ENCODE data around the gene LMNB1.
"Not testable (repeated sequence)": the region's sequence is repeated elsewhere in the genome, so short reads cannot be mapped to it uniquely, and the experiment has no call there.

DNA sequence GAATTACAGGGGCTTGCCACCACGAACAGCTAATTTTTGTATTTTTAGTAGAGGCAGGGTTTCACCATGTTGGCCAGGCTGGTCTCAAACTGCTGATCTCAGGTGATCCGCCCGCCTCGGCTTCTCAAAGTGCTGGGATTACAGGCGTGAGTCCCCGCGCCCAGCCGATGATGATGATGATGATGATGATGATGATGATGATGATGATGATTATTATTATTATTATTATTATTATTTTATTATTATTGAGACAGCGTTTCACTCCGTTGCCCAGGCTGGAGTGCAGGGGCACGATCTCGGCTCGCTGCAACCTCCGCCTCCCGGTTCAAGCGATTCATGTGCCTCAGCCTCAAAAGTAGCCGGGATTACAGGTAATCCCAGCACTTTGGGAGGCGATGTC, 42.4 kb upstream of the LMNB1 start:
- TF ChIP-seq POLR2AphosphoS5 (IDR thresholded peaks at IDR 0.05; ENCODE audit: low read depth); EZH2phosphoT487 (IDR thresholded peaks at IDR 0.05; ENCODE audit: unreplicated experiment); EZH2 (IDR thresholded peaks at IDR 0.05; ENCODE audit: low read depth, unreplicated experiment); JUNB (IDR thresholded peaks at IDR 0.05; ENCODE audit: unreplicated experiment); ZNF331 (CRISPR knock-in tag; IDR thresholded peaks at IDR 0.05; ENCODE audit: low read depth); CREB1 (CRISPR knock-in tag; IDR thresholded peaks at IDR 0.05; ENCODE audit: low read depth); ZNF114 (CRISPR knock-in tag; IDR thresholded peaks at IDR 0.05): not testable (repeated sequence)
- TF ChIP-seq, protein P1, sequence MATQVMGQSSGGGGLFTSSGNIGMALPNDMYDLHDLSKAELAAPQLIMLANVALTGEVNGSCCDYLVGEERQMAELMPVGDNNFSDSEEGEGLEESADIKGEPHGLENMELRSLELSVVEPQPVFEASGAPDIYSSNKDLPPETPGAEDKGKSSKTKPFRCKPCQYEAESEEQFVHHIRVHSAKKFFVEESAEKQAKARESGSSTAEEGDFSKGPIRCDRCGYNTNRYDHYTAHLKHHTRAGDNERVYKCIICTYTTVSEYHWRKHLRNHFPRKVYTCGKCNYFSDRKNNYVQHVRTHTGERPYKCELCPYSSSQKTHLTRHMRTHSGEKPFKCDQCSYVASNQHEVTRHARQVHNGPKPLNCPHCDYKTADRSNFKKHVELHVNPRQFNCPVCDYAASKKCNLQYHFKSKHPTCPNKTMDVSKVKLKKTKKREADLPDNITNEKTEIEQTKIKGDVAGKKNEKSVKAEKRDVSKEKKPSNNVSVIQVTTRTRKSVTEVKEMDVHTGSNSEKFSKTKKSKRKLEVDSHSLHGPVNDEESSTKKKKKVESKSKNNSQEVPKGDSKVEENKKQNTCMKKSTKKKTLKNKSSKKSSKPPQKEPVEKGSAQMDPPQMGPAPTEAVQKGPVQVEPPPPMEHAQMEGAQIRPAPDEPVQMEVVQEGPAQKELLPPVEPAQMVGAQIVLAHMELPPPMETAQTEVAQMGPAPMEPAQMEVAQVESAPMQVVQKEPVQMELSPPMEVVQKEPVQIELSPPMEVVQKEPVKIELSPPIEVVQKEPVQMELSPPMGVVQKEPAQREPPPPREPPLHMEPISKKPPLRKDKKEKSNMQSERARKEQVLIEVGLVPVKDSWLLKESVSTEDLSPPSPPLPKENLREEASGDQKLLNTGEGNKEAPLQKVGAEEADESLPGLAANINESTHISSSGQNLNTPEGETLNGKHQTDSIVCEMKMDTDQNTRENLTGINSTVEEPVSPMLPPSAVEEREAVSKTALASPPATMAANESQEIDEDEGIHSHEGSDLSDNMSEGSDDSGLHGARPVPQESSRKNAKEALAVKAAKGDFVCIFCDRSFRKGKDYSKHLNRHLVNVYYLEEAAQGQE (IDR thresholded peaks at IDR 0.05; ENCODE audit: unreplicated experiment) = not testable (repeated sequence)
- TF ChIP-seq, protein P2, sequence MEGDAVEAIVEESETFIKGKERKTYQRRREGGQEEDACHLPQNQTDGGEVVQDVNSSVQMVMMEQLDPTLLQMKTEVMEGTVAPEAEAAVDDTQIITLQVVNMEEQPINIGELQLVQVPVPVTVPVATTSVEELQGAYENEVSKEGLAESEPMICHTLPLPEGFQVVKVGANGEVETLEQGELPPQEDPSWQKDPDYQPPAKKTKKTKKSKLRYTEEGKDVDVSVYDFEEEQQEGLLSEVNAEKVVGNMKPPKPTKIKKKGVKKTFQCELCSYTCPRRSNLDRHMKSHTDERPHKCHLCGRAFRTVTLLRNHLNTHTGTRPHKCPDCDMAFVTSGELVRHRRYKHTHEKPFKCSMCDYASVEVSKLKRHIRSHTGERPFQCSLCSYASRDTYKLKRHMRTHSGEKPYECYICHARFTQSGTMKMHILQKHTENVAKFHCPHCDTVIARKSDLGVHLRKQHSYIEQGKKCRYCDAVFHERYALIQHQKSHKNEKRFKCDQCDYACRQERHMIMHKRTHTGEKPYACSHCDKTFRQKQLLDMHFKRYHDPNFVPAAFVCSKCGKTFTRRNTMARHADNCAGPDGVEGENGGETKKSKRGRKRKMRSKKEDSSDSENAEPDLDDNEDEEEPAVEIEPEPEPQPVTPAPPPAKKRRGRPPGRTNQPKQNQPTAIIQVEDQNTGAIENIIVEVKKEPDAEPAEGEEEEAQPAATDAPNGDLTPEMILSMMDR (conservative IDR thresholded peaks at IDR 0.05; ENCODE audit: low read depth in 2 of 2) = not testable (repeated sequence)
- TF ChIP-seq, protein P3, sequence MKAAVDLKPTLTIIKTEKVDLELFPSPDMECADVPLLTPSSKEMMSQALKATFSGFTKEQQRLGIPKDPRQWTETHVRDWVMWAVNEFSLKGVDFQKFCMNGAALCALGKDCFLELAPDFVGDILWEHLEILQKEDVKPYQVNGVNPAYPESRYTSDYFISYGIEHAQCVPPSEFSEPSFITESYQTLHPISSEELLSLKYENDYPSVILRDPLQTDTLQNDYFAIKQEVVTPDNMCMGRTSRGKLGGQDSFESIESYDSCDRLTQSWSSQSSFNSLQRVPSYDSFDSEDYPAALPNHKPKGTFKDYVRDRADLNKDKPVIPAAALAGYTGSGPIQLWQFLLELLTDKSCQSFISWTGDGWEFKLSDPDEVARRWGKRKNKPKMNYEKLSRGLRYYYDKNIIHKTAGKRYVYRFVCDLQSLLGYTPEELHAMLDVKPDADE (IDR thresholded peaks at IDR 0.05) = not testable (repeated sequence)
- TF ChIP-seq, protein P4, sequence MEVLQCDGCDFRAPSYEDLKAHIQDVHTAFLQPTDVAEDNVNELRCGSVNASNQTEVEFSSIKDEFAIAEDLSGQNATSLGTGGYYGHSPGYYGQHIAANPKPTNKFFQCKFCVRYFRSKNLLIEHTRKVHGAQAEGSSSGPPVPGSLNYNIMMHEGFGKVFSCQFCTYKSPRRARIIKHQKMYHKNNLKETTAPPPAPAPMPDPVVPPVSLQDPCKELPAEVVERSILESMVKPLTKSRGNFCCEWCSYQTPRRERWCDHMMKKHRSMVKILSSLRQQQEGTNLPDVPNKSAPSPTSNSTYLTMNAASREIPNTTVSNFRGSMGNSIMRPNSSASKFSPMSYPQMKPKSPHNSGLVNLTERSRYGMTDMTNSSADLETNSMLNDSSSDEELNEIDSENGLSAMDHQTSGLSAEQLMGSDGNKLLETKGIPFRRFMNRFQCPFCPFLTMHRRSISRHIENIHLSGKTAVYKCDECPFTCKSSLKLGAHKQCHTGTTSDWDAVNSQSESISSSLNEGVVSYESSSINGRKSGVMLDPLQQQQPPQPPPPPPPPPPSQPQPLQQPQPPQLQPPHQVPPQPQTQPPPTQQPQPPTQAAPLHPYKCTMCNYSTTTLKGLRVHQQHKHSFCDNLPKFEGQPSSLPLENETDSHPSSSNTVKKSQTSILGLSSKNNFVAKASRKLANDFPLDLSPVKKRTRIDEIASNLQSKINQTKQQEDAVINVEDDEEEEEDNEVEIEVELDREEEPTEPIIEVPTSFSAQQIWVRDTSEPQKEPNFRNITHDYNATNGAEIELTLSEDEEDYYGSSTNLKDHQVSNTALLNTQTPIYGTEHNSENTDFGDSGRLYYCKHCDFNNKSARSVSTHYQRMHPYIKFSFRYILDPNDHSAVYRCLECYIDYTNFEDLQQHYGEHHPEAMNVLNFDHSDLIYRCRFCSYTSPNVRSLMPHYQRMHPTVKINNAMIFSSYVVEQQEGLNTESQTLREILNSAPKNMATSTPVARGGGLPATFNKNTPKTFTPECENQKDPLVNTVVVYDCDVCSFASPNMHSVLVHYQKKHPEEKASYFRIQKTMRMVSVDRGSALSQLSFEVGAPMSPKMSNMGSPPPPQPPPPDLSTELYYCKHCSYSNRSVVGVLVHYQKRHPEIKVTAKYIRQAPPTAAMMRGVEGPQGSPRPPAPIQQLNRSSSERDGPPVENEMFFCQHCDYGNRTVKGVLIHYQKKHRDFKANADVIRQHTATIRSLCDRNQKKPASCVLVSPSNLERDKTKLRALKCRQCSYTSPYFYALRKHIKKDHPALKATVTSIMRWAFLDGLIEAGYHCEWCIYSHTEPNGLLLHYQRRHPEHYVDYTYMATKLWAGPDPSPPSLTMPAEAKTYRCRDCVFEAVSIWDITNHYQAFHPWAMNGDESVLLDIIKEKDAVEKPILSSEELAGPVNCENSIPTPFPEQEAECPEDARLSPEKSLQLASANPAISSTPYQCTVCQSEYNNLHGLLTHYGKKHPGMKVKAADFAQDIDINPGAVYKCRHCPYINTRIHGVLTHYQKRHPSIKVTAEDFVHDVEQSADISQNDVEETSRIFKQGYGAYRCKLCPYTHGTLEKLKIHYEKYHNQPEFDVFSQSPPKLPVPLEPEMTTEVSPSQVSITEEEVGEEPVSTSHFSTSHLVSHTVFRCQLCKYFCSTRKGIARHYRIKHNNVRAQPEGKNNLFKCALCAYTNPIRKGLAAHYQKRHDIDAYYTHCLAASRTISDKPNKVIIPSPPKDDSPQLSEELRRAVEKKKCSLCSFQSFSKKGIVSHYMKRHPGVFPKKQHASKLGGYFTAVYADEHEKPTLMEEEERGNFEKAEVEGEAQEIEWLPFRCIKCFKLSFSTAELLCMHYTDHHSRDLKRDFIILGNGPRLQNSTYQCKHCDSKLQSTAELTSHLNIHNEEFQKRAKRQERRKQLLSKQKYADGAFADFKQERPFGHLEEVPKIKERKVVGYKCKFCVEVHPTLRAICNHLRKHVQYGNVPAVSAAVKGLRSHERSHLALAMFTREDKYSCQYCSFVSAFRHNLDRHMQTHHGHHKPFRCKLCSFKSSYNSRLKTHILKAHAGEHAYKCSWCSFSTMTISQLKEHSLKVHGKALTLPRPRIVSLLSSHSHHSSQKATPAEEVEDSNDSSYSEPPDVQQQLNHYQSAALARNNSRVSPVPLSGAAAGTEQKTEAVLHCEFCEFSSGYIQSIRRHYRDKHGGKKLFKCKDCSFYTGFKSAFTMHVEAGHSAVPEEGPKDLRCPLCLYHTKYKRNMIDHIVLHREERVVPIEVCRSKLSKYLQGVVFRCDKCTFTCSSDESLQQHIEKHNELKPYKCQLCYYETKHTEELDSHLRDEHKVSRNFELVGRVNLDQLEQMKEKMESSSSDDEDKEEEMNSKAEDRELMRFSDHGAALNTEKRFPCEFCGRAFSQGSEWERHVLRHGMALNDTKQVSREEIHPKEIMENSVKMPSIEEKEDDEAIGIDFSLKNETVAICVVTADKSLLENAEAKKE (CRISPR knock-in tag; IDR thresholded peaks at IDR 0.05) = not testable (repeated sequence)

All from GM23338 (cell line).